Liver (tissue), 9 donors: ENCODE measurements around the gene EPB41L4B. TPM values are rescaled to one million over a fixed set of nuclear protein-coding genes. Genes with fewer than 3 reads are reported as not detected.

Source experiments
- DNase-seq: peaks from one replicate; pipeline ENCODE4 v3.0.0-alpha.2; 2017; ENCODE audit warnings: low spot score
- H3K27ac ChIP-seq, 2 donors: one replicate each; pipeline ENCODE4 v1.7.0; 2013; ENCODE audit warnings: inconsistent platforms in 2 of 2, low read length in 2 of 2, control low read depth in 1 of 2, low read depth in 1 of 2, mild to moderate bottlenecking in 1 of 2
- H3K27me3 ChIP-seq, 4 donors: one replicate each; pipeline versions ENCODE4 v1.6.1 to v1.7.0; 2013; ENCODE audit warnings: low read length in 3 of 4, inconsistent platforms in 1 of 4, mild to moderate bottlenecking in 1 of 4, moderate library complexity in 1 of 4; ENCODE audit not compliant: control insufficient read depth in 4 of 4, insufficient read depth in 4 of 4
- H3K36me3 ChIP-seq, 4 donors: one replicate each; pipeline versions ENCODE4 v1.6.1 to v1.7.0; 2013; ENCODE audit warnings: low read length in 3 of 4, mild to moderate bottlenecking in 3 of 4, low read depth in 1 of 4, moderate library complexity in 1 of 4; ENCODE audit not compliant: control insufficient read depth in 4 of 4, insufficient read depth in 3 of 4
- H3K4me1 ChIP-seq, 4 donors: one replicate each; pipeline versions ENCODE4 v1.6.1 to v1.7.0; 2013; ENCODE audit warnings: low read length in 3 of 4, mild to moderate bottlenecking in 3 of 4, moderate library complexity in 1 of 4; ENCODE audit not compliant: control insufficient read depth in 4 of 4, insufficient read depth in 4 of 4
- H3K4me3 ChIP-seq, 3 donors: one replicate each; pipeline versions ENCODE4 v1.6.1 to v1.7.0; 2013; ENCODE audit warnings: low read length in 3 of 3, control low read depth in 1 of 3, low read depth in 1 of 3, mild to moderate bottlenecking in 1 of 3
- H3K9ac ChIP-seq, 2 donors: one replicate each; pipeline ENCODE4 v1.7.0; 2013; ENCODE audit warnings: low read length in 2 of 2, mild to moderate bottlenecking in 2 of 2, moderate library complexity in 2 of 2, control low read depth in 1 of 2, low read depth in 1 of 2
- H3K9me3 ChIP-seq, 4 donors: one replicate each; pipeline versions ENCODE4 v1.6.1 to v1.7.0; 2013; ENCODE audit warnings: low read length in 3 of 4; ENCODE audit not compliant: control insufficient read depth in 4 of 4
- ATF3 ChIP-seq: IDR thresholded peaks from 2 replicates; pipeline ENCODE4 v1.6.1; 2016; ENCODE audit warnings: antibody characterized with exemption
- CTCF ChIP-seq: fragments of 150-350 bp; IDR thresholded peaks from 2 replicates; pipeline ENCODE4 v1.5.1; 2017; ENCODE audit warnings: improper control_type of control experiment, low read depth, low read length; ENCODE audit not compliant: missing input control
- EGR1 ChIP-seq, 2 donors: IDR thresholded peaks; 2 replicates each; pipeline ENCODE4 v1.6.1; 2016 to 2018; ENCODE audit warnings: antibody characterized with exemption in 2 of 2, low read depth in 2 of 2
- FOXA2 ChIP-seq: IDR thresholded peaks from 2 replicates; pipeline ENCODE4 v1.6.1; 2016; ENCODE audit warnings: antibody characterized with exemption
- GABPA ChIP-seq, 2 donors: IDR thresholded peaks in 1 of 2; conservative IDR thresholded peaks in 1 of 2; 2 replicates each; pipeline ENCODE4 v1.6.1; 2016; ENCODE audit warnings: antibody characterized with exemption in 2 of 2, mild to moderate bottlenecking in 1 of 2, moderate library complexity in 1 of 2
- HNF4A ChIP-seq, 2 donors: conservative IDR thresholded peaks; 2 replicates each; pipeline ENCODE4 v1.6.1; 2016; ENCODE audit warnings: antibody characterized with exemption in 2 of 2, mild to moderate bottlenecking in 2 of 2
- HNF4G ChIP-seq: IDR thresholded peaks from 2 replicates; pipeline ENCODE4 v1.6.1; 2016; ENCODE audit warnings: antibody characterized with exemption
- JUND ChIP-seq, 2 donors: IDR thresholded peaks; 2 replicates each; pipeline ENCODE4 v1.6.1; 2016; ENCODE audit warnings: antibody characterized with exemption in 2 of 2
- MAX ChIP-seq: IDR thresholded peaks from 2 replicates; pipeline ENCODE4 v1.6.1; 2016; ENCODE audit warnings: antibody characterized with exemption
- NR2F2 ChIP-seq: IDR thresholded peaks from 2 replicates; pipeline ENCODE4 v1.6.1; 2016; ENCODE audit warnings: antibody characterized with exemption
- RAD21 ChIP-seq, 2 donors: IDR thresholded peaks; 2 replicates each; pipeline ENCODE4 v1.6.1; 2016; ENCODE audit warnings: antibody characterized with exemption in 2 of 2, mild to moderate bottlenecking in 2 of 2
- REST ChIP-seq: IDR thresholded peaks from 2 replicates; pipeline ENCODE4 v1.6.1; 2016; ENCODE audit warnings: antibody characterized with exemption, mild to moderate bottlenecking
- RXRA ChIP-seq, 2 donors: IDR thresholded peaks; 2 replicates each; pipeline ENCODE4 v1.6.1; 2017 to 2018; ENCODE audit warnings: antibody characterized with exemption in 2 of 2, mild to moderate bottlenecking in 1 of 2
- SP1 ChIP-seq: IDR thresholded peaks from 2 replicates; pipeline ENCODE4 v1.6.1; 2018; ENCODE audit warnings: antibody characterized with exemption, mild to moderate bottlenecking
- TAF1 ChIP-seq: conservative IDR thresholded peaks from 2 replicates; pipeline ENCODE4 v1.6.1; 2016; ENCODE audit warnings: antibody characterized with exemption, mild to moderate bottlenecking
- YY1 ChIP-seq: IDR thresholded peaks from 2 replicates; pipeline ENCODE4 v1.6.1; 2016; ENCODE audit warnings: antibody characterized with exemption, mild to moderate bottlenecking
- ZBTB33 ChIP-seq: IDR thresholded peaks from 2 replicates; pipeline ENCODE4 v1.6.1; 2016; ENCODE audit warnings: antibody characterized with exemption
- WGBS: extraction: QIAGEN DNeasy Blood & Tissue Kit; methylation state at CpG from one replicate; pipeline ENCODE4 v1.1.7; 2013; 5-methylcytosine and 5-hydroxymethylcytosine counted together
- polyA plus RNA-seq, 2 donors: library from polyadenylated mRNA; stranded (reverse) in 1 of 2; unstranded in 1 of 2; fragments of 200-250 nt in 1 of 2; fragments of >200 nt in 1 of 2; fragmentation: Nextera tagmentation in 1 of 2; extraction: Ambion mirVana in 1 of 2; gene quantifications; one replicate each; pipeline versions ENCODE4 v1.2.1 to v1.2.3, GENCODE V29; 2013 to 2015
- total RNA-seq, 2 donors: library from RNA; depleted of rRNA; stranded (reverse); fragments of >200 nt; gene quantifications; one replicate each; pipeline ENCODE4 v1.2.3, GENCODE V29; 2014
- donor health status: healthy.
- donor health status: healthy.
- donor health status: healthy.
- donor health status: healthy.
- donor health status: healthy.

The EPB41L4B gene
- total and polyA plus RNA-seq, 4 donors: 9.9 to 42.6 (median 23.9) TPM

- no peak for DNase-seq
- no peaks in the 10 kb centered on the region for H3K27me3 ChIP-seq
- no peak for TF ChIP-seq ZBTB33
- no peak for TF ChIP-seq RXRA (IDR thresholded peaks at IDR 0.05)
- TF ChIP-seq YY1: no peak
- TF ChIP-seq TAF1: no peak
- TF ChIP-seq CTCF: no peak
- TF ChIP-seq NR2F2: no peak
- no peak for TF ChIP-seq HNF4A (conservative IDR thresholded peaks at IDR 0.05)
- no peak for TF ChIP-seq GABPA (IDR thresholded peaks at IDR 0.05 in 1 of 2, conservative IDR thresholded peaks at IDR 0.05 in 1 of 2)
- no peak overlapping the region for H3K4me3 ChIP-seq
- no peaks in the 10 kb centered on the region for H3K4me1 ChIP-seq
- no peaks in the 10 kb centered on the region for H3K36me3 ChIP-seq
- H3K9me3 ChIP-seq: no peaks in the 10 kb centered on the region
- 83% methylated on average over 3 of the region's 3 CpGs for WGBS
- no peak overlapping the region for H3K9ac ChIP-seq
- H3K27ac ChIP-seq: no peak overlapping the region
Measured at GRCh38 chr9:109344866-109345265, 24.0 kb upstream of the EPB41L4B start.

- Histone ChIP-seq H3K4me1 (no peaks in the 10 kb centered on the region), H3K9ac (no peak overlapping the region), H3K27ac (no peak overlapping the region), H3K36me3 (no peaks in the 10 kb centered on the region), H3K9me3 (no peaks in the 10 kb centered on the region), H3K4me3 (no peak overlapping the region), H3K27me3 (no peaks in the 10 kb centered on the region)
- no peak for TF ChIP-seq GABPA (IDR thresholded peaks at IDR 0.05 in 1 of 2, conservative IDR thresholded peaks at IDR 0.05 in 1 of 2)
- no peak for TF ChIP-seq CTCF
- TF ChIP-seq TAF1: no peak
- no peak for TF ChIP-seq ATF3
- TF ChIP-seq RAD21 (IDR thresholded peaks at IDR 0.05): no peak
- no peak for TF ChIP-seq HNF4G
- TF ChIP-seq SP1: no peak
- TF ChIP-seq YY1: no peak
- no peak for TF ChIP-seq HNF4A (conservative IDR thresholded peaks at IDR 0.05)
- TF ChIP-seq JUND (IDR thresholded peaks at IDR 0.05): no peak
- no peak for TF ChIP-seq REST
- TF ChIP-seq MAX: no peak
- no peak for TF ChIP-seq NR2F2
- TF ChIP-seq EGR1 (IDR thresholded peaks at IDR 0.05; ENCODE audit: low read depth in 2 of 2): no peak
- no peak for TF ChIP-seq FOXA2
- no peak for TF ChIP-seq ZBTB33
- no peak for DNase-seq
- 87% methylated on average over 4 of the region's 4 CpGs for WGBS
Measured at GRCh38 chr9:109342878-109343277, 22.0 kb upstream of the EPB41L4B start.
